RWPE2 (cell line): Measurements from ENCODE around the gene MAP4K4.

Experiments
- ATAC-seq: fragments of 200-7000 bp; cut with Tn5 transposase; 3 replicates; pipeline ENCODE4 v1.9.1; 2021; ENCODE audit warnings: low read depth
- DNase-seq: peaks from one replicate; pipeline ENCODE4 v3.0.0-alpha.2; 2020; ENCODE audit warnings: low spot score
- H3K27ac ChIP-seq: fragments of 450-650 bp; 2 replicates; pipeline ENCODE4 v1.5.1; 2017; ENCODE audit warnings: mild to moderate bottlenecking; ENCODE audit not compliant: poor library complexity, severe bottlenecking
- H3K27me3 ChIP-seq: fragments of 250-450 bp; sonication (Bioruptor Pico); 2 replicates; pipeline ENCODE4 v1.5.1; 2021; ENCODE audit warnings: mild to moderate bottlenecking, moderate library complexity; ENCODE audit not compliant: insufficient read depth, poor library complexity, severe bottlenecking
- H3K36me3 ChIP-seq: fragments of 250-450 bp; sonication (Bioruptor Pico); 2 replicates; pipeline ENCODE4 v1.5.1; 2020; ENCODE audit warnings: low read depth, mild to moderate bottlenecking, moderate library complexity
- H3K4me1 ChIP-seq: fragments of 250-450 bp; sonication (Bioruptor Pico); 2 replicates; pipeline ENCODE4 v1.5.1; 2021; ENCODE audit warnings: mild to moderate bottlenecking, moderate library complexity; ENCODE audit not compliant: insufficient read depth, poor library complexity, severe bottlenecking
- H3K4me3 ChIP-seq: fragments of 250-450 bp; sonication (Bioruptor Pico); 2 replicates; pipeline ENCODE4 v1.5.1; 2021; ENCODE audit warnings: mild to moderate bottlenecking, moderate library complexity; ENCODE audit not compliant: severe bottlenecking
- H3K9me3 ChIP-seq: fragments of 250-450 bp; sonication (Bioruptor Pico); 2 replicates; pipeline ENCODE4 v1.5.1; 2021; ENCODE audit warnings: mild to moderate bottlenecking, moderate library complexity; ENCODE audit not compliant: severe bottlenecking
- CTCF ChIP-seq: fragments of 450-650 bp; IDR thresholded peaks from one replicate; pipeline ENCODE4 v1.5.1; 2017; ENCODE audit warnings: mild to moderate bottlenecking, moderate library complexity; ENCODE audit not compliant: poor library complexity, severe bottlenecking

The MAP4K4 gene

GRCh38 chr2:101779190-101779589, 81.7 kb downstream of the MAP4K4 start:
- Histone ChIP-seq H3K27me3 (no peaks in the 10 kb centered on the region), H3K4me3 (no peak overlapping the region), H3K4me1 (peaks cover 3% of the 10 kb centered on the region), H3K27ac (no peak overlapping the region), H3K9me3 (no peaks in the 10 kb centered on the region), H3K36me3 (no peaks in the 10 kb centered on the region)
- TF ChIP-seq CTCF = no peak
- ATAC-seq = no peak
- no peak for DNase-seq

- H3K4me1 ChIP-seq = no peaks in the 10 kb centered on the region
- H3K36me3 ChIP-seq = no peaks in the 10 kb centered on the region
- DNase-seq = no peak
- no peak overlapping the region for H3K4me3 ChIP-seq
- no peak for ATAC-seq
- no peak for TF ChIP-seq CTCF
- H3K9me3 ChIP-seq = no peaks in the 10 kb centered on the region
- H3K27ac ChIP-seq = no peak overlapping the region
- no peaks in the 10 kb centered on the region for H3K27me3 ChIP-seq
These were observed 82.1 kb downstream of the MAP4K4 start for GRCh38 chr2:101779656-101780055.

- Histone ChIP-seq H3K9me3 (no peaks in the 10 kb centered on the region), H3K4me3 (no peak overlapping the region), H3K36me3 (no peaks in the 10 kb centered on the region), H3K4me1 (peaks cover under 1% of the 10 kb centered on the region), H3K27me3 (no peaks in the 10 kb centered on the region), H3K27ac (no peak overlapping the region)
- DNase-seq = no peak
- no peak for TF ChIP-seq CTCF
- ATAC-seq = no peak
These were observed 83.8 kb downstream of the MAP4K4 start for GRCh38 chr2:101781326-101781725.

- DNase-seq (no peak), ATAC-seq (no peak)
- no peak overlapping the region for H3K27ac ChIP-seq
- no peak for TF ChIP-seq CTCF
- no peaks in the 10 kb centered on the region for H3K27me3 ChIP-seq
- peaks cover 7% of the 10 kb centered on the region for H3K4me1 ChIP-seq
- H3K4me3 ChIP-seq = no peak overlapping the region
- no peaks in the 10 kb centered on the region for H3K36me3 ChIP-seq
- H3K9me3 ChIP-seq = no peaks in the 10 kb centered on the region
These were observed 84.4 kb downstream of the MAP4K4 start for GRCh38 chr2:101781791-101782426.

- peaks cover 8% of the 10 kb centered on the region for H3K4me1 ChIP-seq
- no peaks in the 10 kb centered on the region for H3K9me3 ChIP-seq
- ATAC-seq = no peak
- no peaks in the 10 kb centered on the region for H3K27me3 ChIP-seq
- H3K27ac ChIP-seq = no peak overlapping the region
- H3K36me3 ChIP-seq = no peaks in the 10 kb centered on the region
- no peak overlapping the region for H3K4me3 ChIP-seq
- no peak for DNase-seq
- TF ChIP-seq CTCF = no peak
These were observed 84.9 kb downstream of the MAP4K4 start for GRCh38 chr2:101782427-101782792.
